Mammary epithelial cell (primary cell): ENCODE results near the gene TIMM21.

Experiments used
- CTCF ChIP-seq, 2 donors: IDR thresholded peaks in 1 of 2; conservative IDR thresholded peaks in 1 of 2; 2 replicates each; pipeline ENCODE4 v1.5.1; 2011 to 2012; ENCODE audit warnings: inconsistent platforms in 2 of 2, low read length in 2 of 2, mild to moderate bottlenecking in 2 of 2, control low read depth in 1 of 2, low read depth in 1 of 2; ENCODE audit not compliant: insufficient read depth in 1 of 2; ENCODE audit errors: extremely low read depth in 1 of 2
- EZH2 ChIP-seq: IDR thresholded peaks from 2 replicates; pipeline ENCODE4 v1.6.1; 2012; ENCODE audit warnings: low read length, inconsistent platforms, borderline replicate concordance

GRCh38 chr18:74171910-74172606 is 23.7 kb downstream of the TIMM21 start:
- TF ChIP-seq CTCF (conservative IDR thresholded peaks at IDR 0.05 in 1 of 2, IDR thresholded peaks at IDR 0.05 in 1 of 2; ENCODE audit: extremely low read depth in 1 of 2, insufficient read depth in 1 of 2, low read depth in 1 of 2, low read length in 2 of 2) = no peak
- TF ChIP-seq EZH2 = no peak
